22Rv1 (cell line): ENCODE data around the gene SPRY1.

Experiments
- ZFX ChIP-seq: fragments of 450-650 bp; IDR thresholded peaks from 2 replicates; pipeline ENCODE4 v1.6.1; 2017; ENCODE audit warnings: antibody characterized with exemption, borderline replicate concordance
- TF ChIP-seq, protein P1 (sequence below): fragments of 450-650 bp; IDR thresholded peaks from 2 replicates; pipeline ENCODE4 v1.5.1; 2017; ENCODE audit warnings: mild to moderate bottlenecking

DNA sequence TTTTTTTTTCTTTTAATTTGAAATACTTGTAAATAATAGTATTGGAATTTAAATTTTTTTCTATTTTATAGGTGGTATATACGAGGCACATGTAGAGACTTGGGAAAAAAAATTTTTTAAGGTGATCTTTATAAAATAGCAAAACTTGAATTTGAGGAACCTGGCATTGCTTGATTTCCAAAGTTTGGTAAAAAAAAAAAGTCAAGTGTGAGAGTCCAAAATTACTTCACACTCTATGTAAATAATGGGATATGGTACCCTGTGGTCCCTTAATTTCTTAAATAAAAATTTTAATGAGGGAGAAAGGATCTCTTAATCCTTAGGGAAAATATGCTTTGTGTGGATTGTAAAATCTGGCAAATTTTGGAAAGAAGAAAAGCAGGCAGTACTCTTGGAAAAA, 19.0 kb downstream of the SPRY1 start:
- TF ChIP-seq, protein P1, sequence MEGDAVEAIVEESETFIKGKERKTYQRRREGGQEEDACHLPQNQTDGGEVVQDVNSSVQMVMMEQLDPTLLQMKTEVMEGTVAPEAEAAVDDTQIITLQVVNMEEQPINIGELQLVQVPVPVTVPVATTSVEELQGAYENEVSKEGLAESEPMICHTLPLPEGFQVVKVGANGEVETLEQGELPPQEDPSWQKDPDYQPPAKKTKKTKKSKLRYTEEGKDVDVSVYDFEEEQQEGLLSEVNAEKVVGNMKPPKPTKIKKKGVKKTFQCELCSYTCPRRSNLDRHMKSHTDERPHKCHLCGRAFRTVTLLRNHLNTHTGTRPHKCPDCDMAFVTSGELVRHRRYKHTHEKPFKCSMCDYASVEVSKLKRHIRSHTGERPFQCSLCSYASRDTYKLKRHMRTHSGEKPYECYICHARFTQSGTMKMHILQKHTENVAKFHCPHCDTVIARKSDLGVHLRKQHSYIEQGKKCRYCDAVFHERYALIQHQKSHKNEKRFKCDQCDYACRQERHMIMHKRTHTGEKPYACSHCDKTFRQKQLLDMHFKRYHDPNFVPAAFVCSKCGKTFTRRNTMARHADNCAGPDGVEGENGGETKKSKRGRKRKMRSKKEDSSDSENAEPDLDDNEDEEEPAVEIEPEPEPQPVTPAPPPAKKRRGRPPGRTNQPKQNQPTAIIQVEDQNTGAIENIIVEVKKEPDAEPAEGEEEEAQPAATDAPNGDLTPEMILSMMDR = no peak
- TF ChIP-seq ZFX = no peak
